Ectodermal cell (in vitro differentiated cells): ENCODE data around the gene ERH. TPM values are rescaled to one million over a fixed set of nuclear protein-coding genes. Genes with fewer than 3 reads are reported as not detected.

Experiments used
- H3K27ac ChIP-seq: 2 replicates; pipeline ENCODE4 v1.7.0; 2013; ENCODE audit warnings: mild to moderate bottlenecking, low read depth, low read length; ENCODE audit not compliant: insufficient read depth, poor library complexity, severe bottlenecking
- H3K27me3 ChIP-seq: 2 replicates; pipeline ENCODE4 v1.7.0; 2013; ENCODE audit warnings: mild to moderate bottlenecking, low read length; ENCODE audit not compliant: insufficient read depth, control insufficient read depth, poor library complexity, severe bottlenecking
- H3K36me3 ChIP-seq: one replicate; pipeline ENCODE4 v1.7.0; 2013; ENCODE audit warnings: low read length; ENCODE audit not compliant: control insufficient read depth, insufficient read depth
- H3K4me1 ChIP-seq: one replicate; pipeline ENCODE4 v1.7.0; 2013; ENCODE audit warnings: low read length; ENCODE audit not compliant: control insufficient read depth, insufficient read depth
- H3K4me3 ChIP-seq: 2 replicates; pipeline ENCODE4 v1.7.0; 2013; ENCODE audit warnings: low read depth, low read length, control low read depth; ENCODE audit not compliant: insufficient read depth
- H3K9me3 ChIP-seq: 2 replicates; pipeline ENCODE4 v1.7.0; 2013; ENCODE audit warnings: mild to moderate bottlenecking, low read length, moderate library complexity; ENCODE audit not compliant: control insufficient read depth
- WGBS, 2 experiments: methylation state at CpG; one replicate each; pipeline ENCODE4 v1.1.7; 2013; ENCODE audit warnings: missing lambda C conversion rate in 2 of 2; 5-methylcytosine and 5-hydroxymethylcytosine counted together
- polyA plus RNA-seq, 4 experiments: library from polyadenylated mRNA; stranded (reverse); fragments of 50-300 nt; gene quantifications; one replicate each; pipeline ENCODE4 v1.2.3, GENCODE V29; 2013

The ERH gene
- polyA plus RNA-seq (2013, experiment 1 of 4), result 334 TPM
- 317 TPM for polyA plus RNA-seq (2013, experiment 2 of 4)
- polyA plus RNA-seq (2013, experiment 3 of 4), result 269 TPM
- polyA plus RNA-seq (2013, experiment 4 of 4), result 271 TPM

GRCh38 chr14:69398053-69398817 is at the start of gene ERH, which contains the start of gene SLC39A9:
Gene ERH (minus strand): TSS chr14:69398299. CDS start chr14:69398233, 66 bp downstream.
Gene SLC39A9 (plus strand): TSS chr14:69398692. CDS start chr14:69399370, 678 bp downstream.
- H3K27me3 ChIP-seq, result no peaks in the 10 kb centered on the region
- peaks cover 24% of the 10 kb centered on the region for H3K36me3 ChIP-seq
- peak within 1 kb of the TSS; percentile 90 for H3K27ac ChIP-seq
- peak within 1 kb of the TSS; percentile 99 for H3K4me3 ChIP-seq
- no peaks in the 10 kb centered on the region for H3K9me3 ChIP-seq
- peaks cover 12% of the 10 kb centered on the region for H3K4me1 ChIP-seq
- WGBS, 2 experiments, result 0% methylated on average over 53 of the region's 53 CpGs

DNA sequence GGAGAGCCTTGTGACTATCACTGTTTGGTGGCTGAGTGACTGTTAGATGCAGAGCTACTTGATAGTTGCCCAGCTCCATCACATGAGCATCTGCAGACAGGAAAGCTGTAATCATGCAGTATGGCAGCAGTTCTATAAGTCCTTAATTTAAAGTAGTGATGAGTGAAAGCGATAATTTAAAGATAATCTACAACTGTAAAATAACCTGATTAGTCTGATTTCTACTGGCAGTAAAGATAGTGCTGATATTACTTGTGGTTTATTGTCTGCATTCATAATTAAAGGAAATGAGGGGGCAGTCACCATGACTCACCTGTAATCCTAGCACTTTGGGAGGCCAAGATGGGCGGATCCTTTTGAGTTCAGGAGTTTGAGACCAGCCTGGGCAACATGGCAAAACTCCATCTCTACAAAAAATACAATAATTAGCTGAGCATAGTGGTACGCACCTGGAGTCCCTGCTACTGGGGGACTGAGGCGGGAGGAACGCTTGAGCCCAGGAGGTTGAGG is 45.3 kb upstream of the ERH start:
- Histone ChIP-seq H3K4me3 (no peak overlapping the region), H3K9me3 (no peaks in the 10 kb centered on the region), H3K27me3 (no peaks in the 10 kb centered on the region), H3K4me1 (no peaks in the 10 kb centered on the region), H3K36me3 (no peaks in the 10 kb centered on the region), H3K27ac (no peak overlapping the region)
- WGBS, 2 experiments, result 91 to 95% methylated on average over 5 of the region's 5 CpGs

GRCh38 chr14:69441948-69442347 is 43.8 kb upstream of the ERH start:
- 96 to 97% methylated on average over 5 of the region's 5 CpGs for WGBS, 2 experiments
- H3K4me1 ChIP-seq, result no peaks in the 10 kb centered on the region

DNA sequence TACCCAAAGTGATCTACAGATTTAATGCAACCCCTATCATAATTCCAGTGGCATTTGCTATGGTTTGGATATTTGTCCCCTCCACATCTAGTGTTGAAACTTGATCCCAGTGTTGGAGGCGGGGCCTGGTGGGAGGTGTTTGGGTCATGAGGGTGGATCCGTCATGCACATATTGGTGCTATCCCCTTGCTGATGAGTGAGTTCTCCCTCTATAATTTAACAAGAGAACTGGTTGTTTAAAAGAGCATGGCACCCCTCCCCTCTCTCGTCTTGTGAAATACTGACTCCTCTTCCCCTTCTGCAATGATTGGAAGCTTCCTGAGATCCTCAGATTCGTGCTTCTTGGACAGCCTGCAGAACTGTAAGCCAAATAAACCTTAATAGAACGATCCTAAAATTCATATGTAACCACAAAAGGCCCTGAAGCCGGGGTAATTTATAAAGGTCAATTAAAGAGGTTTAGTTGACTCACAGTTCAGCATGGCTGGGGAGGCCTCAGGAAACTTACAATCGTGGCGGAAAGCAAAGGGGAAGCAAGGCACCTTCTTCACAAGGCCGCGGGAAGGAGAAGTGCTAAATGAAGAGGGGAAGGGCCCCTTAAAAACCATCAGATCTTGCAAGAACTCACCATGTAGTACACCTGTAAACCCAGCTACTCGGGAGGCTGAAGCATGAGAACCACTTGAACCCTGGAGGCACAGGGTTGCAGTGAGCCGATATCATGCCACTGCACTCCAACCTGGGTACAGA is 41.6 kb upstream of the ERH start:
- Histone ChIP-seq H3K9me3 (no peaks in the 10 kb centered on the region), H3K27me3 (no peaks in the 10 kb centered on the region), H3K4me3 (no peak overlapping the region), H3K4me1 (no peaks in the 10 kb centered on the region), H3K36me3 (no peaks in the 10 kb centered on the region), H3K27ac (no peak overlapping the region)
- WGBS, 2 experiments, result 90 to 91% methylated on average over 11 to 12 of the region's 12 CpGs

More at GRCh38 chr14:69441948-69442347, 43.8 kb upstream of the ERH start:
- H3K9me3 ChIP-seq, result no peaks in the 10 kb centered on the region
- no peaks in the 10 kb centered on the region for H3K27me3 ChIP-seq
- no peaks in the 10 kb centered on the region for H3K36me3 ChIP-seq
- H3K27ac ChIP-seq, result no peak overlapping the region
- no peak overlapping the region for H3K4me3 ChIP-seq

GRCh38 chr14:69432364-69432763 is 34.3 kb upstream of the ERH start:
- H3K4me1 ChIP-seq, result no peaks in the 10 kb centered on the region
- H3K27me3 ChIP-seq, result no peaks in the 10 kb centered on the region
- no peak overlapping the region for H3K4me3 ChIP-seq
- no peak overlapping the region for H3K27ac ChIP-seq
- H3K9me3 ChIP-seq, result no peaks in the 10 kb centered on the region
- H3K36me3 ChIP-seq, result peaks cover 4% of the 10 kb centered on the region
- WGBS, 2 experiments, result 90% methylated on average over 2 of the region's 2 CpGs

- no peak overlapping the region for H3K27ac ChIP-seq
- no peaks in the 10 kb centered on the region for H3K4me1 ChIP-seq
- H3K4me3 ChIP-seq, result no peak overlapping the region
- H3K9me3 ChIP-seq, result no peaks in the 10 kb centered on the region
- no peaks in the 10 kb centered on the region for H3K27me3 ChIP-seq
- 100% methylated on average over 1 of the region's 1 CpG for WGBS, 2 experiments
- H3K36me3 ChIP-seq, result peaks cover 4% of the 10 kb centered on the region
These were observed 32.3 kb upstream of the ERH start for GRCh38 chr14:69430306-69430939.

DNA sequence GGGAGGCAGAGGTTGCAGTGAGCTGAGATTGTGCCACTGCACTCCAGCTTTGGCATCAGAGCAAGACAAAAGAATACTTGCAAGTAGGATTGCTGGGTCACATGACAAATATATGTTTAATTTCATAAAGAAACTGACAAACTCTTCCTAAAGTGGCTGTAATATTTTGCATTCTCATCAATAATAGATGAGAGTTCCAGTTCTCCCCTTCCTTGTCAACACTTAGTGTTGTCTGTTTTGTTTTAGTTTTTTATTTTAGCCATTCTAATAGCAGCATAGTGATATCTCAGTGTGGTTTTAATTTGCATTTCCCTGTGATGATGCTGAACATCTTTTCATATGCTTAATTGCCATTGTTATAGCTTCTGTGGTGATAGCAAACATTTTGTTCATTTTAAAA is 31.5 kb upstream of the ERH start:
- H3K4me1 ChIP-seq, result no peaks in the 10 kb centered on the region
- no peak overlapping the region for H3K27ac ChIP-seq
- peaks cover 4% of the 10 kb centered on the region for H3K36me3 ChIP-seq
- H3K27me3 ChIP-seq, result no peaks in the 10 kb centered on the region
- no peak overlapping the region for H3K4me3 ChIP-seq
- no peaks in the 10 kb centered on the region for H3K9me3 ChIP-seq

DNA sequence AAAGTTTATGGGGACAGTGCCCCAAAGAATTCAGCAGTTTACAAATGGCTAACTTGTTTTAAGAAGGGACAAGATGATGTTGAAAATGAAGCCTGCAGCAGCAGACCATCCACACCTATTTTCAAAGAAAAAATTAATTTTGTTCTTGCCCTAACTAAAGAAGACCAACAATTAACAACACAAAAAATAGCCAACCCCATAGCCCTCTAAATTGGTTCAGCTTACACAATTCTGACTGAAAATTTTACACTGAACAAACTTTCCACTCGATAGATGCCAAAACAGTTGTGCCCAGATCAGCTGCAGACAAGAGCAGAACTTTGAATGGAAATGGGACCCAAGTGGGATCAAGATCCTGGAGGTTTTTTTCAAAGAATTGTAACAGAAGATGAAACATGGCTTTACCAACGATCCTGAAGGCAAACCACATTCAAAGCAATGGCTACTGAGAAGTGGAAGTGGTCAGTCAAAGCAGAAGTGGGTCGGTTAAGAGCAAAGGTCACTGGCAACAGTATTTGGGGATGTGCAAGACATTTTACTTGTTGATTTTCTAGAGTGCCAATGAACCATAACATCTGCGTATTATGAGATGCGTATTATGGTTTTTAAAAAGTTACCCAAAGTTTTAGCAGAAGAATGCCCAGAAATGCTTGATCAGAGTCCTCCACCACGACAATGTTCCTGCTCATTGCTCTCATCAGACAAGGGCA is 30.3 kb upstream of the ERH start:
- no peak overlapping the region for H3K4me3 ChIP-seq
- H3K27ac ChIP-seq, result no peak overlapping the region
- no peaks in the 10 kb centered on the region for H3K9me3 ChIP-seq
- peaks cover 4% of the 10 kb centered on the region for H3K36me3 ChIP-seq
- no peaks in the 10 kb centered on the region for H3K27me3 ChIP-seq
- 95 to 96% methylated on average over 6 of the region's 6 CpGs for WGBS, 2 experiments
- no peaks in the 10 kb centered on the region for H3K4me1 ChIP-seq

DNA sequence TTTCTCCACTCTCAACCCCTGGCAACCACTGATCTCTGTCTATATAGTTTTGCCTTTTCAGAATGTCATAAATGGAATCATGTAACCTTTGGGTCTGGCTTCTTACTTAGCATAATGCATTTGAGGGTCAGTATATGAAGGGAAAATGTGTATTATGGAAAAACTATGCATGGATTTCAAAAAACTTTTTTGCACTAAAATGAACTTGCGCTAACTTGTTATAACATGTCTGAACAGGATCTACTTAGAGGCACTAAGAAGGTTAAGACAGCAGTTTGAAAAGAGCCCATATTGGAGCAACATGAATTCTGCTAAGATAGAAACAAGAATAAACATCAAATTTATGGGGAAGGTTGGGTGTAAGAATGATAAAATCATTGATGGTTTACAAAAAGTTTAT is 29.5 kb upstream of the ERH start:
- H3K36me3 ChIP-seq, result peaks cover 4% of the 10 kb centered on the region
- H3K27me3 ChIP-seq, result no peaks in the 10 kb centered on the region
- H3K4me3 ChIP-seq, result no peak overlapping the region
- H3K9me3 ChIP-seq, result no peaks in the 10 kb centered on the region
- no peak overlapping the region for H3K27ac ChIP-seq
- H3K4me1 ChIP-seq, result no peaks in the 10 kb centered on the region
- WGBS, 2 experiments, result 87 to 97% methylated on average over 1 of the region's 1 CpG
